ENCODE measurements around the gene ZMYND11.

DNA sequence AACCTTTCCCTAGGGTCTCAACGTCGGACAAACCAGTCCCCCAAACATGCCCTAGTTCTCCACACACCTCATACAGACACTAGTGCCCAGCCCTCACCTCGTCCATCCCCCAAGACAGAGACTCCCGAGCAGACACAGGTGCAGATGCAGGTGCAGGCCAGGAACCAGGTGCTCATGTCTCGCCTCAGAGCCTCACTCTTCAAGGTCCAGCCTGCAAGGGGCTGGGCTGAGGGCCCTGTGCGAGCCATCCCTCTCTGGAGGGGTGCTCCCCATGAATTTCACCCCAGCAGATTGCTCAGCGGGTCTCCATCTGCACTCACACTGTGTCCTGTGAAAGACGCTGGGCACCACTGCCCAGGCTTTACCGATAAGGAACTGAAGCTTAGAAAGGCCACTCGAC is 49.2 kb upstream of the ZMYND11 start:
- TF ChIP-seq, protein P1, sequence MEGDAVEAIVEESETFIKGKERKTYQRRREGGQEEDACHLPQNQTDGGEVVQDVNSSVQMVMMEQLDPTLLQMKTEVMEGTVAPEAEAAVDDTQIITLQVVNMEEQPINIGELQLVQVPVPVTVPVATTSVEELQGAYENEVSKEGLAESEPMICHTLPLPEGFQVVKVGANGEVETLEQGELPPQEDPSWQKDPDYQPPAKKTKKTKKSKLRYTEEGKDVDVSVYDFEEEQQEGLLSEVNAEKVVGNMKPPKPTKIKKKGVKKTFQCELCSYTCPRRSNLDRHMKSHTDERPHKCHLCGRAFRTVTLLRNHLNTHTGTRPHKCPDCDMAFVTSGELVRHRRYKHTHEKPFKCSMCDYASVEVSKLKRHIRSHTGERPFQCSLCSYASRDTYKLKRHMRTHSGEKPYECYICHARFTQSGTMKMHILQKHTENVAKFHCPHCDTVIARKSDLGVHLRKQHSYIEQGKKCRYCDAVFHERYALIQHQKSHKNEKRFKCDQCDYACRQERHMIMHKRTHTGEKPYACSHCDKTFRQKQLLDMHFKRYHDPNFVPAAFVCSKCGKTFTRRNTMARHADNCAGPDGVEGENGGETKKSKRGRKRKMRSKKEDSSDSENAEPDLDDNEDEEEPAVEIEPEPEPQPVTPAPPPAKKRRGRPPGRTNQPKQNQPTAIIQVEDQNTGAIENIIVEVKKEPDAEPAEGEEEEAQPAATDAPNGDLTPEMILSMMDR (IDR thresholded peaks at IDR 0.05 in 8 of 11, conservative IDR thresholded peaks at IDR 0.05 in 3 of 11), result no peak
- no peak for TF ChIP-seq POLR2A (IDR thresholded peaks at IDR 0.05)
